Activated naive CD8-positive, alpha-beta T cell treated with anti-CD3 and anti-CD28 coated beads for 36 hours (primary cell): ENCODE results near the gene CELF2. TPM values are rescaled to one million over a fixed set of nuclear protein-coding genes. Genes with fewer than 3 reads are reported as not detected.

ENCODE experiments used
- DNase-seq: peaks from one replicate; pipeline ENCODE4 v3.0.0; 2021
- H3K27ac Mint-ChIP-seq: one replicate; pipeline ENCODE4 v1.8.0; 2022; ENCODE audit warnings: mild to moderate bottlenecking, moderate library complexity, mixed read lengths
- H3K27me3 Mint-ChIP-seq: one replicate; pipeline ENCODE4 v1.8.0; 2022; ENCODE audit warnings: mild to moderate bottlenecking, mixed read lengths
- H3K36me3 Mint-ChIP-seq: one replicate; pipeline ENCODE4 v1.8.0; 2021; ENCODE audit warnings: mild to moderate bottlenecking, mixed read lengths
- H3K4me1 Mint-ChIP-seq: one replicate; pipeline ENCODE4 v1.8.0; 2021; ENCODE audit warnings: mixed read lengths
- H3K4me3 Mint-ChIP-seq: one replicate; pipeline ENCODE4 v1.8.0; 2022; ENCODE audit warnings: mild to moderate bottlenecking, moderate library complexity, mixed read lengths
- H3K9me3 Mint-ChIP-seq: one replicate; pipeline ENCODE4 v1.8.0; 2022; ENCODE audit warnings: mixed read lengths
- total RNA-seq, 2 experiments: library from RNA; stranded (reverse); gene quantifications; one replicate each; pipeline ENCODE4 v1.2.3, GENCODE V29; 2021

CELF2 gene
- total RNA-seq, 2 experiments from 2014 or later: 137 to 139 TPM

GRCh38 chr10:11161910-11162309 lies 144.2 kb downstream of the CELF2 start:
- Mint-ChIP-seq H3K27ac (peak overlapping the region; percentile 99), H3K4me3 (peak overlapping the region; percentile 19)
- no peak for DNase-seq

GRCh38 chr10:11162828-11163599 lies 145.3 kb downstream of the CELF2 start:
- H3K4me1 Mint-ChIP-seq: peaks cover 59% of the 10 kb centered on the region
- peak; percentile 75 for DNase-seq
- no peak overlapping the region for H3K4me3 Mint-ChIP-seq
- H3K9me3 Mint-ChIP-seq: peaks cover 5% of the 10 kb centered on the region
- H3K27ac Mint-ChIP-seq: peak overlapping the region; percentile 99
- H3K36me3 Mint-ChIP-seq: peaks cover 12% of the 10 kb centered on the region
- no peaks in the 10 kb centered on the region for H3K27me3 Mint-ChIP-seq

More at GRCh38 chr10:11161910-11162309, 144.2 kb downstream of the CELF2 start:
- Mint-ChIP-seq H3K9me3 (peaks cover 5% of the 10 kb centered on the region), H3K36me3 (peaks cover 10% of the 10 kb centered on the region), H3K27me3 (no peaks in the 10 kb centered on the region), H3K4me1 (peaks cover 68% of the 10 kb centered on the region)

GRCh38 chr10:11163780-11164550 lies 146.3 kb downstream of the CELF2 start:
- H3K36me3 Mint-ChIP-seq: peaks cover 12% of the 10 kb centered on the region
- no peak overlapping the region for H3K4me3 Mint-ChIP-seq
- peaks cover 51% of the 10 kb centered on the region for H3K4me1 Mint-ChIP-seq
- peaks cover 5% of the 10 kb centered on the region for H3K9me3 Mint-ChIP-seq
- H3K27me3 Mint-ChIP-seq: no peaks in the 10 kb centered on the region
- no peak for DNase-seq
- H3K27ac Mint-ChIP-seq: peak overlapping the region; percentile 99

- peaks cover 49% of the 10 kb centered on the region for H3K4me1 Mint-ChIP-seq
- H3K36me3 Mint-ChIP-seq: peaks cover 12% of the 10 kb centered on the region
- peaks cover 5% of the 10 kb centered on the region for H3K9me3 Mint-ChIP-seq
- no peak overlapping the region for H3K4me3 Mint-ChIP-seq
- H3K27ac Mint-ChIP-seq: peak overlapping the region; percentile 99
- no peak for DNase-seq
- no peaks in the 10 kb centered on the region for H3K27me3 Mint-ChIP-seq
These were observed 146.8 kb downstream of the CELF2 start for GRCh38 chr10:11164551-11164802.

- DNase-seq: peak; percentile 79
- H3K4me1 Mint-ChIP-seq: peaks cover 45% of the 10 kb centered on the region
- peak overlapping the region; percentile 99 for H3K27ac Mint-ChIP-seq
- H3K36me3 Mint-ChIP-seq: peaks cover 12% of the 10 kb centered on the region
- H3K27me3 Mint-ChIP-seq: no peaks in the 10 kb centered on the region
- H3K9me3 Mint-ChIP-seq: peaks cover 5% of the 10 kb centered on the region
- H3K4me3 Mint-ChIP-seq: no peak overlapping the region
These were observed 147.3 kb downstream of the CELF2 start for GRCh38 chr10:11164803-11165590.

GRCh38 chr10:11165591-11166543 lies 148.2 kb downstream of the CELF2 start:
- Mint-ChIP-seq H3K4me1 (peaks cover 39% of the 10 kb centered on the region), H3K36me3 (peaks cover 12% of the 10 kb centered on the region), H3K27ac (peak overlapping the region; percentile 99), H3K4me3 (no peak overlapping the region), H3K27me3 (no peaks in the 10 kb centered on the region), H3K9me3 (peaks cover 5% of the 10 kb centered on the region)
- peak; percentile 79 for DNase-seq

- H3K4me1 Mint-ChIP-seq: peaks cover 34% of the 10 kb centered on the region
- DNase-seq: no peak
- H3K27me3 Mint-ChIP-seq: no peaks in the 10 kb centered on the region
- no peak overlapping the region for H3K27ac Mint-ChIP-seq
- H3K4me3 Mint-ChIP-seq: no peak overlapping the region
- H3K9me3 Mint-ChIP-seq: peaks cover 5% of the 10 kb centered on the region
- H3K36me3 Mint-ChIP-seq: peaks cover 12% of the 10 kb centered on the region
These were observed 148.9 kb downstream of the CELF2 start for GRCh38 chr10:11166550-11166949.

- H3K27ac Mint-ChIP-seq: no peak overlapping the region
- H3K4me3 Mint-ChIP-seq: no peak overlapping the region
- DNase-seq: no peak
- H3K4me1 Mint-ChIP-seq: peaks cover 27% of the 10 kb centered on the region
- H3K27me3 Mint-ChIP-seq: no peaks in the 10 kb centered on the region
- peaks cover 13% of the 10 kb centered on the region for H3K36me3 Mint-ChIP-seq
- H3K9me3 Mint-ChIP-seq: no peaks in the 10 kb centered on the region
These were observed 149.7 kb downstream of the CELF2 start for GRCh38 chr10:11167233-11167966.

GRCh38 chr10:11168423-11169090 lies 150.9 kb downstream of the CELF2 start:
- Mint-ChIP-seq H3K4me1 (peaks cover 27% of the 10 kb centered on the region), H3K36me3 (peaks cover 25% of the 10 kb centered on the region), H3K9me3 (no peaks in the 10 kb centered on the region), H3K27me3 (no peaks in the 10 kb centered on the region), H3K4me3 (no peak overlapping the region), H3K27ac (no peak overlapping the region)
- DNase-seq: no peak

GRCh38 chr10:11169976-11170375 lies 152.3 kb downstream of the CELF2 start:
- no peaks in the 10 kb centered on the region for H3K9me3 Mint-ChIP-seq
- no peak overlapping the region for H3K4me3 Mint-ChIP-seq
- DNase-seq: no peak
- peaks cover 39% of the 10 kb centered on the region for H3K36me3 Mint-ChIP-seq
- no peaks in the 10 kb centered on the region for H3K27me3 Mint-ChIP-seq
- H3K4me1 Mint-ChIP-seq: peaks cover 31% of the 10 kb centered on the region
- H3K27ac Mint-ChIP-seq: no peak overlapping the region

GRCh38 chr10:11170574-11170973 lies 152.9 kb downstream of the CELF2 start:
- H3K4me3 Mint-ChIP-seq: no peak overlapping the region
- no peaks in the 10 kb centered on the region for H3K9me3 Mint-ChIP-seq
- peaks cover 37% of the 10 kb centered on the region for H3K4me1 Mint-ChIP-seq
- H3K27me3 Mint-ChIP-seq: no peaks in the 10 kb centered on the region
- no peak for DNase-seq
- H3K27ac Mint-ChIP-seq: no peak overlapping the region
- H3K36me3 Mint-ChIP-seq: peaks cover 42% of the 10 kb centered on the region

GRCh38 chr10:11170993-11171851 lies 153.6 kb downstream of the CELF2 start:
- Mint-ChIP-seq H3K27ac (no peak overlapping the region), H3K36me3 (peaks cover 48% of the 10 kb centered on the region), H3K9me3 (no peaks in the 10 kb centered on the region), H3K27me3 (no peaks in the 10 kb centered on the region), H3K4me3 (no peak overlapping the region), H3K4me1 (peaks cover 44% of the 10 kb centered on the region)
- peak; percentile 61 for DNase-seq

- Mint-ChIP-seq H3K27me3 (no peaks in the 10 kb centered on the region), H3K36me3 (peaks cover 48% of the 10 kb centered on the region), H3K4me3 (no peak overlapping the region), H3K9me3 (no peaks in the 10 kb centered on the region), H3K27ac (no peak overlapping the region), H3K4me1 (peaks cover 59% of the 10 kb centered on the region)
- DNase-seq: no peak
These were observed 155.4 kb downstream of the CELF2 start for GRCh38 chr10:11173042-11173441.
